ENCODE results near the gene ATXN2L.

- TF ChIP-seq CTCF (IDR thresholded peaks at IDR 0.05) (no peak), POLR2A (IDR thresholded peaks at IDR 0.05) (no peak)
Measured at GRCh38 chr16:28837672-28838557, 15.1 kb downstream of the ATXN2L start.

Measured in testis (tissue), 2 donors.